Activated CD4-positive, alpha-beta T cell treated with anti-CD3 and anti-CD28 coated beads for 36 hours (primary cell): ENCODE data around the gene RANBP3. TPM values are rescaled to one million over a fixed set of nuclear protein-coding genes. Genes with fewer than 3 reads are reported as not detected.
"Not testable (repeated sequence)": the region's sequence is repeated elsewhere in the genome, so short reads cannot be mapped to it uniquely, and the experiment has no call there.

Experiments
- ATAC-seq: fragments of 200-7000 bp; cut with Tn5 transposase; one replicate; pipeline ENCODE4 v1.10.0; 2021; ENCODE audit warnings: mild to moderate bottlenecking, moderate library complexity
- CTCF ChIA-PET: fragments of 350-600 bp; sonication (Branson Sonifier 250); formaldehyde crosslinking; loops from one replicate; lab custom pipeline; 2021; ENCODE audit warnings: antibody characterized with exemption; lab: Charles Lee
- POLR2A ChIA-PET: fragments of 350-600 bp; sonication (Branson Sonifier 250); formaldehyde crosslinking; loops from one replicate; lab custom pipeline; 2021; ENCODE audit warnings: antibody characterized with exemption, inconsistent platforms; lab: Charles Lee
- DNase-seq: peaks from one replicate; pipeline ENCODE4 v3.0.0-alpha.2; 2020
- H3K27ac Mint-ChIP-seq: one replicate; pipeline ENCODE4 v1.8.0; 2021; ENCODE audit warnings: mixed read lengths
- H3K27me3 Mint-ChIP-seq: one replicate; pipeline ENCODE4 v1.8.0; 2021; ENCODE audit warnings: mixed read lengths
- H3K36me3 Mint-ChIP-seq: one replicate; pipeline ENCODE4 v1.8.0; 2021; ENCODE audit warnings: low read depth, mixed read lengths
- H3K4me1 Mint-ChIP-seq: one replicate; pipeline ENCODE4 v1.8.0; 2021; ENCODE audit warnings: mixed read lengths
- H3K4me3 Mint-ChIP-seq: one replicate; pipeline ENCODE4 v1.8.0; 2021; ENCODE audit warnings: mild to moderate bottlenecking, moderate library complexity, mixed read lengths
- H3K9me3 Mint-ChIP-seq: one replicate; pipeline ENCODE4 v1.8.0; 2021; ENCODE audit warnings: low read depth, mixed read lengths
- intact Hi-C, 2 experiments: fragments of 100-400 bp; cut with DNase I in 1 of 2; cut with micrococcal nuclease in 1 of 2; formaldehyde crosslinking; loops; one replicate each; pipeline versions ENCODE4 v1.14.2 to v1.15.1; 2022 to 2024; cut with DNase I, micrococcal nuclease
- total RNA-seq, 2 experiments: library from RNA; stranded (reverse); gene quantifications; one replicate each; pipeline ENCODE4 v1.2.3, GENCODE V29; 2021

The RANBP3 gene
- total RNA-seq, 2 experiments from 2014 or later = 85.5 to 103 TPM

GRCh38 chr19:5964816-5965565 lies 12.9 kb downstream of the RANBP3 start:
- no peak for DNase-seq
- no peak overlapping the region for H3K4me3 Mint-ChIP-seq
- H3K27me3 Mint-ChIP-seq = no peaks in the 10 kb centered on the region
- ATAC-seq = no peak
- CTCF ChIA-PET = interaction anchor here (0.6 kb wide), 1 partner anchor 96 kb away, joined by 3 read pairs; no protein-coding TSS in a partner anchor
- H3K27ac Mint-ChIP-seq = peak overlapping the region; percentile 59
- intact Hi-C loops = loop anchor here (5.0 kb wide), 2 partner anchors 57 to 163 kb away; no protein-coding TSS in a partner anchor
- H3K4me1 Mint-ChIP-seq = peaks cover 93% of the 10 kb centered on the region
- H3K9me3 Mint-ChIP-seq = no peaks in the 10 kb centered on the region
- POLR2A ChIA-PET = no interaction called here
- H3K36me3 Mint-ChIP-seq = peaks cover 11% of the 10 kb centered on the region

- H3K4me3 Mint-ChIP-seq = no peak overlapping the region
- no peaks in the 10 kb centered on the region for H3K27me3 Mint-ChIP-seq
- ChIA-PET POLR2A (no interaction called here), CTCF (no interaction called here)
- H3K27ac Mint-ChIP-seq = peak overlapping the region; percentile 83
- intact Hi-C loops = loop anchor here in 1 of 2 experiments (5.0 kb wide), 1 partner anchor 162 kb away; no protein-coding TSS in a partner anchor
- no peak for DNase-seq
- ATAC-seq = no peak
- no peaks in the 10 kb centered on the region for H3K9me3 Mint-ChIP-seq
- peaks cover 11% of the 10 kb centered on the region for H3K36me3 Mint-ChIP-seq
- H3K4me1 Mint-ChIP-seq = peaks cover 95% of the 10 kb centered on the region
Observed at GRCh38 chr19:5963855-5964254, 14.1 kb downstream of the RANBP3 start.

GRCh38 chr19:5963259-5963658 lies 14.7 kb downstream of the RANBP3 start:
- H3K4me3 Mint-ChIP-seq, DNase-seq, ATAC-seq, H3K36me3 Mint-ChIP-seq, H3K9me3 Mint-ChIP-seq, CTCF ChIA-PET, POLR2A ChIA-PET, H3K27me3 Mint-ChIP-seq: not testable (repeated sequence)
- peak overlapping the region; percentile 83 for H3K27ac Mint-ChIP-seq
- intact Hi-C loops = loop anchor here in 1 of 2 experiments (5.0 kb wide), 1 partner anchor 161 kb away; no protein-coding TSS in a partner anchor
- peaks cover 92% of the 10 kb centered on the region for H3K4me1 Mint-ChIP-seq

GRCh38 chr19:5961969-5962945 lies 15.7 kb downstream of the RANBP3 start:
- peaks cover 91% of the 10 kb centered on the region for H3K4me1 Mint-ChIP-seq
- H3K4me3 Mint-ChIP-seq = peak overlapping the region; percentile 44
- DNase-seq (peak; percentile 80), ATAC-seq (peak; percentile 96)
- ChIA-PET POLR2A (interaction anchor here (0.6 to 1.6 kb wide), 3 partner anchors 12 to 75 kb away, joined by 3 to 5 read pairs (median 4); no protein-coding TSS in a partner anchor), CTCF (interaction anchor here (0.6 to 1.6 kb wide), 6 partner anchors 8 to 1132 kb away, joined by 3 to 8 read pairs (median 4); partner anchors contain the start of gene NRTN)
- H3K27me3 Mint-ChIP-seq = no peaks in the 10 kb centered on the region
- H3K36me3 Mint-ChIP-seq = peaks cover 8% of the 10 kb centered on the region
- peak overlapping the region; percentile 83 for H3K27ac Mint-ChIP-seq
- no peaks in the 10 kb centered on the region for H3K9me3 Mint-ChIP-seq
- intact Hi-C loops = loop anchor here (1.0 to 5.0 kb wide), 2 partner anchors 9 to 160 kb away; no protein-coding TSS in a partner anchor

- intact Hi-C loops = loop anchor here in 1 of 2 experiments (5.0 kb wide), 1 partner anchor 159 kb away; no protein-coding TSS in a partner anchor
- not testable (repeated sequence) for H3K36me3 Mint-ChIP-seq, H3K27me3 Mint-ChIP-seq, H3K9me3 Mint-ChIP-seq
- ATAC-seq (peak; percentile 19), DNase-seq (peak; percentile 30)
- Mint-ChIP-seq H3K27ac (peak overlapping the region; percentile 83), H3K4me1 (peaks cover 93% of the 10 kb centered on the region), H3K4me3 (peak overlapping the region; percentile 44)
- ChIA-PET POLR2A (interaction anchor here (0.6 to 1.6 kb wide), 3 partner anchors 13 to 74 kb away, joined by 3 to 5 read pairs (median 4); no protein-coding TSS in a partner anchor), CTCF (interaction anchor here (0.6 to 1.6 kb wide), 4 partner anchors 9 to 157 kb away, joined by 3 to 6 read pairs (median 4); partner anchors contain the start of gene NRTN)
Observed at GRCh38 chr19:5961641-5961968, 16.3 kb downstream of the RANBP3 start.

GRCh38 chr19:5960005-5961001 lies 17.6 kb downstream of the RANBP3 start:
- ATAC-seq (no peak), DNase-seq (no peak)
- intact Hi-C loops = loop anchor here in 1 of 2 experiments (5.0 kb wide), 1 partner anchor 158 kb away; no protein-coding TSS in a partner anchor
- H3K27me3 Mint-ChIP-seq = no peaks in the 10 kb centered on the region
- H3K9me3 Mint-ChIP-seq = no peaks in the 10 kb centered on the region
- peak overlapping the region; percentile 83 for H3K27ac Mint-ChIP-seq
- CTCF ChIA-PET = interaction anchor here (0.6 to 1.9 kb wide), 3 partner anchors 8 to 213 kb away, joined by 3 to 8 read pairs (median 3); no protein-coding TSS in a partner anchor
- no peak overlapping the region for H3K4me3 Mint-ChIP-seq
- peaks cover 8% of the 10 kb centered on the region for H3K36me3 Mint-ChIP-seq
- POLR2A ChIA-PET = no interaction called here
- peaks cover 93% of the 10 kb centered on the region for H3K4me1 Mint-ChIP-seq

- H3K4me1 Mint-ChIP-seq = peaks cover 92% of the 10 kb centered on the region
- intact Hi-C loops = loop anchor here in 1 of 2 experiments (5.0 kb wide), 1 partner anchor 157 kb away; no protein-coding TSS in a partner anchor
- no peaks in the 10 kb centered on the region for H3K9me3 Mint-ChIP-seq
Observed at GRCh38 chr19:5959260-5960004, 18.5 kb downstream of the RANBP3 start.

GRCh38 chr19:5958851-5959122 lies 19.2 kb downstream of the RANBP3 start:
- ChIA-PET CTCF (interaction anchor here (1.5 to 1.9 kb wide), 2 partner anchors 9 to 12 kb away, joined by 3 to 8 read pairs; no protein-coding TSS in a partner anchor), POLR2A (interaction anchor here (0.6 kb wide), 1 partner anchor 9 kb away, joined by 3 read pairs; no protein-coding TSS in a partner anchor)

More at GRCh38 chr19:5959260-5960004, 18.5 kb downstream of the RANBP3 start:
- DNase-seq (no peak), ATAC-seq (no peak)
- Mint-ChIP-seq H3K36me3 (peaks cover 7% of the 10 kb centered on the region), H3K27me3 (no peaks in the 10 kb centered on the region), H3K27ac (peak overlapping the region; percentile 40), H3K4me3 (no peak overlapping the region)
- POLR2A ChIA-PET = no interaction called here
- CTCF ChIA-PET = interaction anchor here (0.6 to 1.9 kb wide), 3 partner anchors 9 to 213 kb away, joined by 3 to 8 read pairs (median 3); no protein-coding TSS in a partner anchor

GRCh38 chr19:5958074-5958850 lies 19.7 kb downstream of the RANBP3 start:
- DNase-seq = no peak
- Mint-ChIP-seq H3K4me3 (no peak overlapping the region), H3K27ac (peak overlapping the region; percentile 78), H3K27me3 (no peaks in the 10 kb centered on the region), H3K4me1 (peaks cover 92% of the 10 kb centered on the region), H3K36me3 (peaks cover 8% of the 10 kb centered on the region), H3K9me3 (no peaks in the 10 kb centered on the region)
- intact Hi-C loops = no loop called here
- no peak for ATAC-seq
- POLR2A ChIA-PET = interaction anchor here (0.6 kb wide), 1 partner anchor 9 kb away, joined by 3 read pairs; no protein-coding TSS in a partner anchor
- CTCF ChIA-PET = interaction anchor here (1.9 to 2.7 kb wide), 2 partner anchors 10 kb away, joined by 8 to 16 read pairs; no protein-coding TSS in a partner anchor

More at GRCh38 chr19:5958851-5959122, 19.2 kb downstream of the RANBP3 start:
- Mint-ChIP-seq H3K27me3 (no peaks in the 10 kb centered on the region), H3K4me1 (peaks cover 92% of the 10 kb centered on the region), H3K4me3 (no peak overlapping the region), H3K36me3 (peaks cover 8% of the 10 kb centered on the region), H3K9me3 (no peaks in the 10 kb centered on the region), H3K27ac (peak overlapping the region; percentile 40)
- intact Hi-C loops = no loop called here
- no peak for DNase-seq
- ATAC-seq = no peak
